GM18861 (cell line): ENCODE measurements around the gene ERRFI1.
A peak's percentile ranks its signal among the peaks of the same experiment; 100 is the strongest.

ENCODE experiments used
- ATAC-seq: cut with Tn5 transposase; IDR thresholded peaks from one replicate; pipeline ENCODE4 v1.9.1; 2021; ENCODE audit not compliant: unreplicated experiment

Gene ERRFI1

DNA sequence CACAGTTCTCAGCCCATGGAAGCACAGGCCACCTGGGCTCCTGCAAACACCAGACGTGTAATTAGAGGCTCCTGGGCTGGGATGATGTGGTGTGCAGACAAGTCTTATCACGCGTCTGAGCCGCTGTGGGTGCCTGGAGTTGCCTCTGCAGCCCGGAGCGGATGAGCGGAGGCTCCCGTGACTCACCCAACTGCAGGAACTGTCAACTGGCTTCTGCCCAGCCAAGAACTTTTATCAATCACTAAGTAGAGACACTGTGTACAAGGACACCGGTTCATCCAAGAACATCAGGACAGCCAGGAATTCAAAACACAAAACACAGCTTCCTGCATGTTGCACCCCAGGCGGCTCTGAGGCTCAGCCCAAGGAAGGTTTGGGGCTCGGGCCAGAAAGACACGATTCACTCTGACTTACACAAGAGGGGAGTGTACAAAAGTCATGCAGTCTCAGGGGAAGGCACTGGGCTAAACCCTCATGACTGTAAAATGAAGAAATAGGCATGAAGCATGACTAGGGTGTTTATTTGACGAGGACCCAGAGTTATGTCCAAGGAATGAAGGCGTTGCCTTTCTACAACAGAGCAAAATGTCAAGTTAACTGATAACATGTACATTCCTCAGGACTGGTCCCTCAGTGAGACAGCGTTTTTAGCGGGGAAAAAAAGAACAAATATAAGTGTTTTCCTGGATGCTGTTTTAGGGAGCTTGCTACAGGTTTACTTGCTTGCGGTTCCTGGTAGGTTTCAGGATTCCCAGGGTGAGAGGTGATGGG, 21.1 kb downstream of the ERRFI1 start:
- no peak for ATAC-seq

DNA sequence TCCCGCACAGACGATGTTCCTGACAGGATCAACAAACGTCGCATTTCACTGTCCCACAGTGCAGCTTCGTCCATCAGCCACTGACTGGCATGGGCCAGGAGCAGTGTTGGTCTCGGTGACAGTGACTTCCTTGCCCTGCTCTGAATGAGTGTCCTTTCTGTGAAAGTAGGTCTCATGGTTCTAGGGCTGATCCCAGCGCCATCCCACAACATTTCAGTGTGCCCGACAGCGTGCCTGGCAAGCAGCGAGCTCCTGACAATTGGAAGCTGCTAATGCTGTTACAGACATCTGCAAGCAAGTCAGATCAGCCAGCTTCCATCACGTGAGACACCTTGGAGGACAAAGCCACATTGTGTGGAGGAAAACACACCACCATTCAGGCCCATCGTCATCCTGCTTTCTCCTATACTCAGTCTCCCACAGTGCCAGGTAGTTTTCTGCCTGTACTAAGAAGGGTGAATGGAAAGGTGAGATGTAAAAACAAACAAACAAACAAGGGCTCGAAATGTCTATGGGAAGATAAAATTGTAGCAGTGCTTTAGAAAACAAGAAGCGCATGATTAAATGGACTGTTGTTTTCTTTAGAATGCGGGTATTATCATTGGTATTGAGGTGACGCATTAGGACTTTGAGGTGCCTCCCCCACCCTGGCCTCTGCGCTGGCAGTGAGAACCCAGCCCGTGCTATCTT, 21.9 kb downstream of the ERRFI1 start:
- ATAC-seq, result no peak

GRCh38 chr1:8003438-8004112, 22.5 kb downstream of the ERRFI1 start:
- ATAC-seq, result no peak

GRCh38 chr1:8002921-8003320, 23.2 kb downstream of the ERRFI1 start:
- no peak for ATAC-seq

GRCh38 chr1:8002329-8002910, 23.7 kb downstream of the ERRFI1 start:
- no peak for ATAC-seq

- ATAC-seq, result no peak
Observed at GRCh38 chr1:7995437-7995836, 30.7 kb downstream of the ERRFI1 start.

DNA sequence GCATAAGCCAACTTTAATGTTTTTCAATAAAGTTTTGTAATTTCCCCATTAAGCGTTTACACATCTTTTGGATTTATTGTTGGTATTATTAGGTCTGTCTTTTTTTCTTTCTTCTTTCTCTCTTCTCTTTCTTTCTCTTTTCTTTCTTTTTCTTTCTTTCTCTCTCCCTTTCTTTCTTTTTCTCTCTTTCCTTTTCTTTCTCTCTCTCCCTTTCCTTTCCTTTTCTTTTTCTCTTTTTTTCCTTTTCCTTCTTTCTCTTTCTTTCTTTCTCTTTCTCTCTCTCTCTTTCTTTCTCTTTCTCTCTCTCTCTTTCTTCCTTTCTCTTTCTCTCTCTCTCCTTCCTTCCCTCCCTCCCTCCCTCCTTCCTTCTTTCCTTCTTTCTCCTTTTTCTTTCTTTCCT, 31.3 kb downstream of the ERRFI1 start:
- no peak for ATAC-seq

DNA sequence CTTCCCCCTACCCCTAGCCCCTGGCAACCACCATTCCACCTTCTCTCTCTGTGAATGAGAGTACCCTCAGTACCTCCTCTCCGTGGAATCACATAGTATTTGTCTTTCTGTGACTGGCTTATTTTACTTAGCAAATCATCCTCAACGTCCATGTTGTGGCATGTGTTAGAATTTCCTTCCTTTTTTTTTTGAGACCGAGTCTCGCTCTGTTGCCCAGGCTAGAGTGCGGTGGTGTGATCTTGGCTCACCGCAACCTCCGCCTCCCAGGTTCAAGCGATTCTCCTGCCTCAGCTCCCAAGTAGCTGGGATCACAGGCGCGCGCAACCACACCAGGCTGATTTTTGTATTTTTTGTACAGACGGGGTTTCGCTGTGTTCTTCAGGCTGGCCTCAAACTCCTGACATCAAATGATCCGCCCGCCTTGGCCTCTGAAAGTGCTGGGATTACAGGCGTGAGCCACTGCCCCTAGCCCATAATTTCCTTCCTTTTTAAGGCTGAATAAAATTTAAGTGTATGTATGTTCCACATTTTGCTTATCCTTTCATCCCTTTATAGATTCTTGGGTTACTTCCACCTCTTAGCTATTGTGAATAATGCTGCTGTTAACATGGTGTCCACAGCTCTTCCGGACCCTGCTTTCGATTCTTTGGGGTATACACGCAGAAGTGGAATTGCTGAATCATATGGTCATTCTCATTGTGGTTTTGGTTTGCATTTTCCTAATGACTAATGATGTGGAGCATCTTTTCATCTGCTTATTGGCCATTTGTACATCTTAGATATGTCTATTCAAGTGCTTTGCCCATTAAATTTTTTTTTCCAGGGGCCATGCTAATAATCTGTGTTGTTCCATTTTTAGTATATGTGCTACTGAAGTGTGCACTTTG, 32.3 kb downstream of the ERRFI1 start:
- peak; percentile 72 for ATAC-seq

GRCh38 chr1:7992885-7993284, 33.2 kb downstream of the ERRFI1 start:
- no peak for ATAC-seq

DNA sequence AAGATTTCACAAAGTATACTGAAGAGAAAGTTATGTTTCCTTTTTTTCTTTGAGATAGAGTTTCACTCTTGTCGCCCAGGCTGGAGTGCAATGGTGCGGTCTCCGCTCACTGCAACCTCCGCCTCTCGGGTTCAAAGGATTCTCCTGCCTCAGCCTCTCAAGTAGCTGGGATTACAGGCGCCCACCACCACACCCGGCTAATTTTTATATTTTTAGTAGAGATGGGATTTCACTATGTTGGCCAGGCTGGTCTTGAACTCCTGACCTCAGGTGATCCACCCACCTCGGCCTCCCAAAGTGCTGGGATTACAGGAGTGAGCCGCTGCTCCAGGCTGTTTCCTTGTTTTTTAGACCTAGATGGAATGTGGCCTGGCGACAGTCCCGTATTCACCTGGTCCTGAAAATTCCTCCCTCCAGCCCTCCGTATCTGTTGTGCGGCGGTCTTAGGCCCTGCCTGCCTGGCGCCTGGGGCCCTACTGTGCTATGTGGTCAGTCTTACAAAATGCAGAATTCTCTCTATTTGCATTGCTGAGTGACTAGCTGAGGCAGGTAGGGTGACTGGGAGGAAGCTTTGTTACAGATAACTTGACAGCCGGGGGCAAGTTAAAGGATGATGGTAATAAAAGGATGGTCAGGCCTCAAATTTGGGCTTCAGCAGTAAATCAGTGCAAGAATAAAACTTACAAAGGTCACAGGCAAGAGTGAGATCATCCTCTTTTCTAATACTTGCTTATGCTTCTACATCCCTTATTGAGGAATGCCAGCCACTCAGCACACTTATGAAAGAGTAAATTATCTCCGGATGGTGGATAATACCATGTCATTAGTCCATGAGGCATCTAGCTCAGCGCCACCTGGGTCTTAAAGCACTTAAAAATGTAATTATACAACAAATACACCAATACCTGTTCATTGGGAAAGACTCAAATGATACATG, 34.3 kb downstream of the ERRFI1 start:
- ATAC-seq, result no peak

DNA sequence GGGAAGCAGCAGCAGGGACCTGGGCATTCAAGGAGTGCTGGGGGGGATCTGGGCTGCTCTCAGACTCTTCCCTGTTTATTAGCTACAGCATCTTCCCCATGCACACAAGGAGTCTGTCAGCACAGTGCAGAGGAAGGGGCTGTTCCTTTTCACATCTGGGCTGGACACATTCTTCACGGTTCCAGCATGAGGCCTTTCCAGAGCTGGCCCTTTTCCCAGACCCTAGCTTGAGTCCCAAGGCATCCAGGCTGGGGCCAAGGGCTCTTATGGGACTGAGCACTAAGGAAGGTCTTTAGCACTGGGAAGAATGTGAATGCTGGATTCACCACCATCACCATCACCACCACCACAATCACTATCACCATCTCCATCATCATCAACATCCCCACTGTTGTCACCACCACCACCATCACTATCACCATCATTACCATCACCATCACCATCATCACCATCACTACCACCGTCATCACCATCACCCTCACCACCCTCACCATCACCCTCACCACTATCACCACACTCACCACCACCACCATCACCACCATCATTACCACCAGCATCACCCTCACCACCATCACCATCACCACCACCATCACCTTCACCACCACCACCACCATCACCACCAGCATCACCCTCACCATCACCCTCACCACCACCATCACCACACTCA, 36.2 kb downstream of the ERRFI1 start:
- no peak for ATAC-seq

GRCh38 chr1:7988576-7988975, 37.5 kb downstream of the ERRFI1 start:
- ATAC-seq, result no peak

- no peak for ATAC-seq
Observed at GRCh38 chr1:7987528-7987927, 38.6 kb downstream of the ERRFI1 start.

- ATAC-seq, result no peak
Observed at GRCh38 chr1:7985851-7986612, 40.1 kb downstream of the ERRFI1 start.

- ATAC-seq, result no peak
Observed at GRCh38 chr1:7984811-7985210, 41.3 kb downstream of the ERRFI1 start.

DNA sequence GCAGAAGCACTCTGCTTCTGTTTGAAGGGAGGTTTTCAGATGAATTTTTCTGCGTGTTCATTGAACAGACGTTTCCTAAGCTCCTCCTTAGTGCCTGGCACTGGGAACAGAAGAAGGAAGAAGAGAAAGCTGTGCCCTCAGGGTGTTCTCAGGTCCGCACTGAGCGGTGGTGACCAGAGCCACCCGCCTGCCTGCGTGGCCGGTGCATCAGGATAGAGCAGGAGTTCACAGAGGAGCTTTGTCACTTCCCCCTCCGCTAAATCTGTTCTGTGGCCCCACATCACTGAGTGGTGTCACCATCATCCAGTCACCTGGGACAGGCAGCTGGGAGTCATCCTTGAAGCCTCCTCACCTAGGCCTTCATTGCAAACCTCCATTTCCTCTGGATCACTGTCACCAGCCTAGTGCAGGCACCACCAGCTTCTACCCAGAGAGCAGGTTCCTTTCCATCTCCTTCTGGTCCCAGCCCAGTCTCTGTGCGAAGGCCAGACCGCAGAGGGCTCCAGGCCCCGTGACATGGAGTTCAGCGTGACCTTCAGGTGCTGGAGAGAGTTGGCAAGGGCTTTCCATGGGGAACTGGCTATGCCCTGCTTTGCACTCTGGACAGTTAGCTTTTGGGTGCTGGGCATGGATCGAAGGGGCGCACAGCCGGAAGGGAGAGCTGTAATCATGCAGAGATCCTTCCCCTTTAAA, 42.9 kb downstream of the ERRFI1 start:
- ATAC-seq, result no peak

DNA sequence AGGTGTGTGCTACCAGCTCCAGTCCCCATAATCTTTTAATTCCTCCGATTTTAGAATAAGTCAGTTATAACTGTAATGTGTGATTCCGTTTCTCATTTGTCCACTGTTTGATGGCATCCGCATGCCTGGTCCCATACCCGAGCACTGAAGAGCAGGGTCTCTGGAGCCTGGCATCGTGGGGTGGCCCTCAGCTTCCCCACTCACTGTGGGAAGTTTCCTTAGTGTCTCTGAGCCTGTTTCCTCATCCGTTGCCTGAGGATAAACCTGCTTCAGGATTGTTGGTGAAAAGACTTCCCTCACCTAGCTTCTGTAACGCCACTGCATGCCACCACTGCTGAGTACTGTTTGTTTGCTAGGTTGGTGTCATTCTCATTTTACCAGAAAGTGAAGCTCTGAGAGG, 45.1 kb downstream of the ERRFI1 start:
- ATAC-seq, result no peak
